HepG2 (cell line): ENCODE data around the gene SAMD4B. TPM values are rescaled to one million over a fixed set of nuclear protein-coding genes. Genes with fewer than 3 reads are reported as not detected.

ENCODE experiments used
- AGO2 ChIP-seq: fragments of 200-400 bp; formaldehyde crosslinking; optimal IDR thresholded peaks from 2 replicates; pipeline ENCODE3; 2017; ENCODE audit warnings: mild to moderate bottlenecking, low read depth, low read length, moderate library complexity
- ATF1 ChIP-seq: IDR thresholded peaks from 2 replicates; pipeline ENCODE4 v1.6.1; 2016; ENCODE audit warnings: mild to moderate bottlenecking, control low read depth
- BCL3 ChIP-seq: sonication (generic); formaldehyde crosslinking; IDR thresholded peaks from 2 replicates; pipeline ENCODE4 v1.5.1; 2020; ENCODE audit warnings: mild to moderate bottlenecking, missing genetic modification reagents, moderate library complexity
- EHMT2 ChIP-seq: fragments of 200-600 bp; sonication (generic); IDR thresholded peaks from 2 replicates; pipeline ENCODE4 v1.7.0; 2017; ENCODE audit warnings: antibody characterized with exemption, low read depth, low read length, borderline replicate concordance
- GABPB1 ChIP-seq: IDR thresholded peaks from 2 replicates; pipeline ENCODE4 v1.6.1; 2016; ENCODE audit warnings: mild to moderate bottlenecking, missing genetic modification reagents, moderate library complexity, missing compliant biosample characterization
- GATAD2A ChIP-seq: IDR thresholded peaks from 2 replicates; pipeline ENCODE4 v1.6.1; 2016
- HMG20A ChIP-seq: IDR thresholded peaks from 2 replicates; pipeline ENCODE4 v1.6.1; 2016; ENCODE audit warnings: borderline replicate concordance
- IKZF5 ChIP-seq: IDR thresholded peaks from 2 replicates; pipeline ENCODE4 v1.6.1; 2018; ENCODE audit warnings: missing genetic modification reagents, mild to moderate bottlenecking, missing compliant biosample characterization
- KDM4B ChIP-seq: sonication (generic); formaldehyde crosslinking; IDR thresholded peaks from 2 replicates; pipeline ENCODE4 v1.4.0; 2020; ENCODE audit warnings: missing genetic modification reagents
- MTA1 ChIP-seq: sonication (generic); formaldehyde crosslinking; IDR thresholded peaks from 2 replicates; pipeline ENCODE4 v1.4.0; 2020; ENCODE audit warnings: missing genetic modification reagents, mild to moderate bottlenecking, borderline replicate concordance
- PHF20 ChIP-seq: sonication (generic); formaldehyde crosslinking; IDR thresholded peaks from 2 replicates; pipeline ENCODE4 v1.5.0; 2020; ENCODE audit warnings: mild to moderate bottlenecking, missing genetic modification reagents
- POGZ ChIP-seq: sonication (generic); formaldehyde crosslinking; IDR thresholded peaks from 2 replicates; pipeline ENCODE4 v1.4.0; 2020; ENCODE audit warnings: mild to moderate bottlenecking, missing genetic modification reagents
- PRMT3 ChIP-seq: sonication (generic); formaldehyde crosslinking; IDR thresholded peaks from 2 replicates; pipeline ENCODE4 v1.8.1; 2022; ENCODE audit warnings: low read depth, mild to moderate bottlenecking, moderate library complexity, missing genetic modification reagents, borderline replicate concordance
- RAD21 ChIP-seq: fragments of 450-650 bp; formaldehyde crosslinking; IDR thresholded peaks from 2 replicates; pipeline ENCODE4 v1.5.0; 2020; ENCODE audit warnings: mild to moderate bottlenecking
- TSC22D2 ChIP-seq: sonication (generic); formaldehyde crosslinking; IDR thresholded peaks from 2 replicates; pipeline ENCODE4 v1.5.1; 2020; ENCODE audit warnings: missing genetic modification reagents, mild to moderate bottlenecking, borderline replicate concordance
- ZFP90 ChIP-seq: sonication (generic); formaldehyde crosslinking; IDR thresholded peaks from 2 replicates; pipeline ENCODE4 v1.8.0; 2022; ENCODE audit warnings: missing genetic modification reagents, mild to moderate bottlenecking, inconsistent platforms, borderline replicate concordance
- ZMYM3 ChIP-seq: sonication (generic); formaldehyde crosslinking; IDR thresholded peaks from 2 replicates; pipeline ENCODE4 v1.5.1; 2020; ENCODE audit warnings: mild to moderate bottlenecking, missing genetic modification reagents
- ZMYM4 ChIP-seq: sonication (generic); formaldehyde crosslinking; IDR thresholded peaks from 2 replicates; pipeline ENCODE4 v1.8.1; 2023; ENCODE audit warnings: mild to moderate bottlenecking, missing genetic modification reagents
- ZNF501 ChIP-seq: sonication (generic); formaldehyde crosslinking; IDR thresholded peaks from 2 replicates; pipeline ENCODE4 v1.5.1; 2020; ENCODE audit warnings: mild to moderate bottlenecking, moderate library complexity, missing genetic modification reagents
- ZNF557 ChIP-seq: sonication (generic); formaldehyde crosslinking; IDR thresholded peaks from 2 replicates; pipeline ENCODE4 v1.4.0; 2020; ENCODE audit warnings: missing genetic modification reagents
- ZNF598 ChIP-seq: sonication (generic); formaldehyde crosslinking; IDR thresholded peaks from 2 replicates; pipeline ENCODE4 v1.5.1; 2020; ENCODE audit warnings: mild to moderate bottlenecking, missing genetic modification reagents, borderline replicate concordance
- ZNF660 ChIP-seq: sonication (generic); formaldehyde crosslinking; IDR thresholded peaks from 2 replicates; pipeline ENCODE4 v1.5.1; 2020; ENCODE audit warnings: mild to moderate bottlenecking, low read depth, missing genetic modification reagents, borderline replicate concordance
- ZNF710 ChIP-seq: sonication (generic); formaldehyde crosslinking; IDR thresholded peaks from 2 replicates; pipeline ENCODE4 v1.5.0; 2020; ENCODE audit warnings: mild to moderate bottlenecking, missing genetic modification reagents, borderline replicate concordance
- ZUFSP ChIP-seq: sonication (generic); formaldehyde crosslinking; IDR thresholded peaks from 2 replicates; pipeline ENCODE4 v1.9.0; 2021; ENCODE audit warnings: missing genetic modification reagents, mild to moderate bottlenecking, borderline replicate concordance
- polyA plus RNA-seq, 8 experiments: library from polyadenylated mRNA; depleted of rRNA in 3 of 8; stranded (reverse) in 7 of 8; unstranded in 1 of 8; fragments of >200 nt; fragmentation: Illumina TruSeq in 4 of 8; extraction: Trizol in 4 of 8; gene quantifications; 2 replicates each; pipeline versions ENCODE4 v1.2.1 to v1.2.3, GENCODE V29; 2011 to 2016; ENCODE audit warnings: low read depth in 4 of 8, missing spikeins in 1 of 8, mixed read lengths in 1 of 8; ENCODE audit not compliant: insufficient read depth in 1 of 8
- total RNA-seq, 5 experiments: library from RNA; depleted of rRNA; stranded (reverse); fragments of >200 nt; fragmentation: Illumina TruSeq; extraction: Trizol; gene quantifications; 2 replicates each; pipeline ENCODE4 v1.2.3, GENCODE V29; 2016; ENCODE audit warnings: low read depth in 1 of 5

SAMD4B gene
- total and polyA plus RNA-seq, 2 of the 13 experiments (the other 11 are each of a cell fraction or from before 2014, with no cell fraction given) = 26.0 to 31.8 TPM

GRCh38 chr19:39341719-39342604 lies at the start of gene SAMD4B (continued):
- peak; percentile 89 for TF ChIP-seq IKZF5 (CRISPR knock-in tag)
- TF ChIP-seq PHF20 = peak; percentile 85
- TF ChIP-seq ZNF557 = peak; percentile 26; the same call in 1 of the 2 replicates
- TF ChIP-seq BCL3 (CRISPR knock-in tag) = no peak
- peak; percentile 66; the same call in 1 of the 2 replicates for TF ChIP-seq MTA1 (CRISPR knock-in tag)
- TF ChIP-seq KDM4B (CRISPR knock-in tag) = no peak
- TF ChIP-seq ZNF598 (CRISPR knock-in tag) = no peak
- peak; percentile 55 for TF ChIP-seq GATAD2A
- no peak for TF ChIP-seq EHMT2
- peak; percentile 90; the same call in 1 of the 2 replicates for TF ChIP-seq ZMYM4 (CRISPR knock-in tag)
- peak; percentile 88 for TF ChIP-seq TSC22D2 (CRISPR knock-in tag)
- TF ChIP-seq ATF1 (CRISPR knock-in tag) = no peak
- TF ChIP-seq ZNF710 = peak; percentile 76; the same call in 1 of the 2 replicates
- TF ChIP-seq HMG20A (CRISPR knock-in tag) = 0 out of 2 replicates have a peak, but pooled peaks have one; percentile 13
- peak; percentile 96 for TF ChIP-seq GABPB1 (CRISPR knock-in tag)
- no peak for TF ChIP-seq ZFP90
- TF ChIP-seq AGO2 = no peak
- no peak for TF ChIP-seq ZNF660 (CRISPR knock-in tag)
- TF ChIP-seq ZMYM3 = peak; percentile 46; the same call in 1 of the 2 replicates
- peak; percentile 84 for TF ChIP-seq POGZ
- TF ChIP-seq PRMT3 (CRISPR knock-in tag) = no peak; the same call in 1 of the 2 replicates
- TF ChIP-seq ZUFSP (CRISPR knock-in tag) = no peak
- TF ChIP-seq RAD21 (CRISPR knock-in tag) = peak; percentile 49
- peak; percentile 82 for TF ChIP-seq ZNF501
